Measurements from ENCODE around the gene SH2B2.
"Not testable (repeated sequence)": the region's sequence is repeated elsewhere in the genome, so short reads cannot be mapped to it uniquely, and the experiment has no call there.

DNA sequence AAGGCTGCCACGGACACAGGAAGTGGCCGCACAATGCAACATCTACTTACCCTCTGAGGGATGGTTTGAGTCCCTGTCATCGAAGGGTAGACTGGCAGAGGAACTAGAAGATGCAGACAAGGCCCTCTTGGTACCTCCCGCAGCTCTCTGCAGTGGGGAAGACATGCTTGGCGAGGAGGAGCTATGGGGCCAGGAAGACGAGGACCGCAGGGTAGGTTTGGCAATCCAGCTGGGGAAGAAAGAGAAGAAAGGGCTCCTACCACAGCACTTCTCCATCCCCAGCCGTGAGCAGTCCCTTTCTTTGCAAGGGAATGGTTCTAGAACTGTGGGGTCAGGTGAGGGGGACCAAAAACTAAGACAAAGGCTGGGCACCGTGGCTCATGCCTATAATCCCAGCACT, 42.7 kb downstream of the SH2B2 start:
- TF ChIP-seq, protein P1, sequence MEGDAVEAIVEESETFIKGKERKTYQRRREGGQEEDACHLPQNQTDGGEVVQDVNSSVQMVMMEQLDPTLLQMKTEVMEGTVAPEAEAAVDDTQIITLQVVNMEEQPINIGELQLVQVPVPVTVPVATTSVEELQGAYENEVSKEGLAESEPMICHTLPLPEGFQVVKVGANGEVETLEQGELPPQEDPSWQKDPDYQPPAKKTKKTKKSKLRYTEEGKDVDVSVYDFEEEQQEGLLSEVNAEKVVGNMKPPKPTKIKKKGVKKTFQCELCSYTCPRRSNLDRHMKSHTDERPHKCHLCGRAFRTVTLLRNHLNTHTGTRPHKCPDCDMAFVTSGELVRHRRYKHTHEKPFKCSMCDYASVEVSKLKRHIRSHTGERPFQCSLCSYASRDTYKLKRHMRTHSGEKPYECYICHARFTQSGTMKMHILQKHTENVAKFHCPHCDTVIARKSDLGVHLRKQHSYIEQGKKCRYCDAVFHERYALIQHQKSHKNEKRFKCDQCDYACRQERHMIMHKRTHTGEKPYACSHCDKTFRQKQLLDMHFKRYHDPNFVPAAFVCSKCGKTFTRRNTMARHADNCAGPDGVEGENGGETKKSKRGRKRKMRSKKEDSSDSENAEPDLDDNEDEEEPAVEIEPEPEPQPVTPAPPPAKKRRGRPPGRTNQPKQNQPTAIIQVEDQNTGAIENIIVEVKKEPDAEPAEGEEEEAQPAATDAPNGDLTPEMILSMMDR (IDR thresholded peaks at IDR 0.05 in 8 of 11, conservative IDR thresholded peaks at IDR 0.05 in 3 of 11), result not testable (repeated sequence)
- not testable (repeated sequence) for TF ChIP-seq POLR2A (IDR thresholded peaks at IDR 0.05)
